Gastroesophageal sphincter (tissue), 4 donors: ENCODE results near the gene BROX. TPM values are rescaled to one million over a fixed set of nuclear protein-coding genes. Genes with fewer than 3 reads are reported as not detected.

Experiments
- ATAC-seq: fragments of 150-250 bp; one replicate; pipeline ENCODE4 v1.9.1; 2016; ENCODE audit warnings: mild to moderate bottlenecking, moderate library complexity
- H3K27ac ChIP-seq, 4 donors: fragments of 200-600 bp; sonication (generic) in 3 of 4; 1 replicate in 3 of 4; 2 replicates in 1 of 4; pipeline ENCODE4 v1.5.1; 2016 to 2019
- H3K27me3 ChIP-seq: fragments of 200-600 bp; sonication (generic); one replicate; pipeline ENCODE4 v1.5.1; 2019
- H3K36me3 ChIP-seq, 2 donors: fragments of 200-600 bp; sonication (generic); one replicate each; pipeline ENCODE4 v1.5.1; 2019; ENCODE audit warnings: control low read depth in 1 of 2
- H3K4me1 ChIP-seq, 3 donors: fragments of 200-600 bp; sonication (generic); 1 replicate in 2 of 3; 2 replicates in 1 of 3; pipeline ENCODE4 v1.5.1; 2016 to 2019; ENCODE audit warnings: control low read depth in 2 of 3
- H3K4me3 ChIP-seq, 2 donors: fragments of 200-600 bp; sonication (generic); one replicate each; pipeline ENCODE4 v1.5.1; 2019; ENCODE audit warnings: mild to moderate bottlenecking in 1 of 2, moderate library complexity in 1 of 2
- H3K9me3 ChIP-seq, 3 donors: fragments of 200-600 bp; sonication (generic); one replicate each; pipeline ENCODE4 v1.5.1; 2017 to 2019; ENCODE audit warnings: control low read depth in 2 of 3
- CTCF ChIP-seq, 4 experiments: fragments of 200-600 bp in 2 of 4; fragments of 450-650 bp in 2 of 4; sonication (generic) in 1 of 4; IDR thresholded peaks; one replicate each; pipeline ENCODE4 v1.5.1; 2017 to 2019; ENCODE audit warnings: antibody characterized with exemption in 4 of 4, mild to moderate bottlenecking in 2 of 4, moderate library complexity in 2 of 4
- EP300 ChIP-seq: sonication (generic); formaldehyde crosslinking; IDR thresholded peaks from one replicate; pipeline ENCODE4 v1.6.1; 2017; ENCODE audit warnings: antibody characterized with exemption, mild to moderate bottlenecking
- POLR2A ChIP-seq, 2 donors: fragments of 450-650 bp; IDR thresholded peaks; one replicate each; pipeline ENCODE4 v1.6.1; 2017; ENCODE audit warnings: antibody characterized with exemption in 2 of 2, mild to moderate bottlenecking in 2 of 2, moderate library complexity in 1 of 2
- POLR2AphosphoS5 ChIP-seq: sonication (generic); formaldehyde crosslinking; IDR thresholded peaks from one replicate; pipeline ENCODE4 v1.6.1; 2017; ENCODE audit warnings: antibody characterized with exemption
- WGBS, 2 donors: methylation state at CpG; one replicate each; pipeline ENCODE4 v1.1.5; 2018; ENCODE audit warnings: low coverage in 1 of 2; 5-methylcytosine and 5-hydroxymethylcytosine counted together
- total RNA-seq, 4 donors: library from RNA; depleted of rRNA; stranded (reverse); fragments of >200 nt; gene quantifications; one replicate each; pipeline ENCODE4 v1.1.0, GENCODE V29; 2016

The BROX gene
- total RNA-seq, 4 donors from 2014 or later = 41.3 to 111 (median 63.2) TPM

GRCh38 chr1:222709700-222710153, 2.6 kb upstream of the BROX start:
- Histone ChIP-seq H3K36me3 (no peaks in the 10 kb centered on the region), H3K4me3 (no peak overlapping the region), H3K4me1 (peaks cover 0 to 45% (median 17%) of the 10 kb centered on the region in 3 donors), H3K27me3 (no peaks in the 10 kb centered on the region), H3K27ac (peak overlapping the region in 2 of 4 donors; percentile 97), H3K9me3 (no peaks in the 10 kb centered on the region)
- ATAC-seq = no peak
- TF ChIP-seq POLR2A (IDR thresholded peaks at IDR 0.05) = no peak
- TF ChIP-seq CTCF (IDR thresholded peaks at IDR 0.05) = no peak
- no peak for TF ChIP-seq EP300
- TF ChIP-seq POLR2AphosphoS5 = no peak
- 79 to 89% methylated on average over 5 of the region's 5 CpGs for WGBS, 2 donors

GRCh38 chr1:222711319-222712252, 778 bp upstream of the BROX start:
- TF ChIP-seq CTCF (IDR thresholded peaks at IDR 0.05) = no peak
- TF ChIP-seq POLR2AphosphoS5 = no peak
- TF ChIP-seq EP300 = no peak
- no peak for TF ChIP-seq POLR2A (IDR thresholded peaks at IDR 0.05)
- H3K4me1 ChIP-seq = peaks cover 0 to 61% (median 17%) of the 10 kb centered on the region in 3 donors
- peak; percentile 52 for ATAC-seq
- H3K4me3 ChIP-seq = peak overlapping the region; percentile 70 to 91
- peak overlapping the region; percentile 94 to 97 (median 97) for H3K27ac ChIP-seq
- no peaks in the 10 kb centered on the region for H3K9me3 ChIP-seq
- WGBS, 2 donors = 0% methylated on average over 9 to 18 of the region's 42 CpGs
- peaks cover 0 to 17% of the 10 kb centered on the region in 2 donors for H3K36me3 ChIP-seq
- H3K27me3 ChIP-seq = no peaks in the 10 kb centered on the region

- Histone ChIP-seq H3K9me3 (no peaks in the 10 kb centered on the region), H3K27me3 (no peaks in the 10 kb centered on the region), H3K36me3 (peaks cover 0 to 34% of the 10 kb centered on the region in 2 donors), H3K27ac (peak overlapping the region; percentile 94 to 97 (median 97)), H3K4me1 (peaks cover 0 to 57% (median 17%) of the 10 kb centered on the region in 3 donors), H3K4me3 (peak overlapping the region; percentile 70 to 91)
- ATAC-seq = peak; percentile 87
- TF ChIP-seq POLR2A (IDR thresholded peaks at IDR 0.05) (peak; percentile 19 to 35), POLR2AphosphoS5 (peak; percentile 60), CTCF (IDR thresholded peaks at IDR 0.05) (peak in 1 of 4 experiments; percentile 19), EP300 (no peak)
- 1 to 2% methylated on average over 10 to 14 of the region's 39 CpGs for WGBS, 2 donors
Measured at GRCh38 chr1:222713091-222713961, 962 bp downstream of the BROX start.

- no peak for TF ChIP-seq EP300
- no peak for TF ChIP-seq POLR2AphosphoS5
- no peak for TF ChIP-seq POLR2A (IDR thresholded peaks at IDR 0.05)
- TF ChIP-seq CTCF (IDR thresholded peaks at IDR 0.05) = no peak
- WGBS, 2 donors = 90 to 100% methylated on average over 2 of the region's 2 CpGs
- peaks cover 12 to 63% of the 10 kb centered on the region in 2 donors for H3K36me3 ChIP-seq
Measured at GRCh38 chr1:222716393-222716792, 4.0 kb downstream of the BROX start.

More at GRCh38 chr1:222716393-222716792, 4.0 kb downstream of the BROX start:
- H3K27ac ChIP-seq = no peak overlapping the region
- no peak for ATAC-seq
- H3K4me3 ChIP-seq = no peak overlapping the region
- H3K9me3 ChIP-seq = no peaks in the 10 kb centered on the region
- peaks cover 0 to 27% (median 0%) of the 10 kb centered on the region in 3 donors for H3K4me1 ChIP-seq
- H3K27me3 ChIP-seq = no peaks in the 10 kb centered on the region
